GM13976 (cell line): Measurements from ENCODE around the gene MRPL33.

ENCODE experiments used
- DNase-seq: peaks from one replicate; pipeline ENCODE4 v3.0.0; 2012; ENCODE audit warnings: low spot score
- CTCF ChIP-seq: IDR thresholded peaks from 2 replicates; pipeline ENCODE4 v1.5.1; 2012; ENCODE audit warnings: borderline replicate concordance, mild to moderate bottlenecking; ENCODE audit not compliant: insufficient read depth; ENCODE audit errors: extremely low read depth, missing control alignments, control extremely low read depth
- in situ Hi-C: fragments of 300-500 bp; cut with MboI; formaldehyde crosslinking; loops from one replicate; pipeline ENCODE4 v1.12.0; 2022; ENCODE audit warnings: low sequenced_read_pairs, mixed read lengths, inconsistent platforms; ENCODE audit not compliant: unreplicated experiment

Gene MRPL33

GRCh38 chr2:27807476-27807875, 36.0 kb downstream of the MRPL33 start:
- TF ChIP-seq CTCF = peak; percentile 9
- in situ Hi-C loops = no loop called here
- DNase-seq = no peak

GRCh38 chr2:27808418-27808817, 36.9 kb downstream of the MRPL33 start:
- no peak for DNase-seq
- TF ChIP-seq CTCF = no peak
- in situ Hi-C loops = no loop called here

- no peak for TF ChIP-seq CTCF
- in situ Hi-C loops = no loop called here
- no peak for DNase-seq
These were observed 37.5 kb downstream of the MRPL33 start for GRCh38 chr2:27808984-27809383.

- no peak for DNase-seq
- in situ Hi-C loops = no loop called here
These were observed 38.3 kb downstream of the MRPL33 start for GRCh38 chr2:27809761-27810241.

GRCh38 chr2:27810455-27810854, 38.9 kb downstream of the MRPL33 start:
- in situ Hi-C loops = no loop called here
- TF ChIP-seq CTCF = no peak
- DNase-seq = no peak

More at GRCh38 chr2:27809761-27810241, 38.3 kb downstream of the MRPL33 start:
- no peak for TF ChIP-seq CTCF

- no peak for DNase-seq
- TF ChIP-seq CTCF = no peak
- in situ Hi-C loops = no loop called here
These were observed 40.2 kb downstream of the MRPL33 start for GRCh38 chr2:27811768-27812167.

- in situ Hi-C loops = no loop called here
- no peak for DNase-seq
- no peak for TF ChIP-seq CTCF
These were observed 43.2 kb downstream of the MRPL33 start for GRCh38 chr2:27814758-27815157.
